GM12891 (cell line): ENCODE results near the gene KRT76. TPM values are rescaled to one million over a fixed set of nuclear protein-coding genes. Genes with fewer than 3 reads are reported as not detected.

Experiments used
- DNase-seq: peaks from one replicate; pipeline ENCODE4 v3.0.0; 2011; ENCODE audit warnings: low spot score; ENCODE audit not compliant: insufficient read length
- FAIRE-seq: peaks from 2 replicates; lab custom pipeline; 2011; peaks lifted over from hg19 to GRCh38; lab: Jason Lieb, UNC
- PAX5 ChIP-seq: IDR thresholded peaks from 2 replicates; pipeline ENCODE4 v1.6.1; 2011; ENCODE audit warnings: low read length, moderate library complexity, mild to moderate bottlenecking; ENCODE audit not compliant: insufficient read depth, severe bottlenecking
- POLR2A ChIP-seq: IDR thresholded peaks from 2 replicates; pipeline ENCODE4 v1.6.1; 2011; ENCODE audit warnings: low read depth, low read length, control low read depth
- POLR2AphosphoS5 ChIP-seq: IDR thresholded peaks from 2 replicates; pipeline ENCODE4 v1.6.1; 2011; ENCODE audit warnings: low read depth, low read length, control low read depth
- POU2F2 ChIP-seq: IDR thresholded peaks from 2 replicates; pipeline ENCODE4 v1.6.1; 2011; ENCODE audit warnings: low read depth, mild to moderate bottlenecking, control low read depth, low read length, moderate library complexity
- SPI1 ChIP-seq: IDR thresholded peaks from 2 replicates; pipeline ENCODE4 v1.6.1; 2011; ENCODE audit warnings: low read depth, low read length, control low read depth
- TAF1 ChIP-seq: IDR thresholded peaks from 2 replicates; pipeline ENCODE4 v1.6.1; 2011; ENCODE audit warnings: low read depth, low read length, control low read depth
- polyA plus RNA-seq: library from polyadenylated mRNA; unstranded; fragments of >200 nt; gene quantifications from one replicate; pipeline ENCODE4 v1.2.1, GENCODE V29; 2012; ENCODE audit warnings: low read depth, missing spikeins, inconsistent platforms; ENCODE audit not compliant: missing spikeins

The KRT76 gene
- not detected for polyA plus RNA-seq

GRCh38 chr12:52776913-52777395 is at the start of gene KRT76:
Gene KRT76, minus strand, starts transcription at chr12:52777345. Its CDS starts 54 bp downstream, at chr12:52777291.
- DNase-seq (no peak), FAIRE-seq (no peak)
- TF ChIP-seq SPI1 (no peak), PAX5 (no peak), TAF1 (no peak), POU2F2 (no peak), POLR2AphosphoS5 (no peak), POLR2A (no peak)

GRCh38 chr12:52825961-52826360 is 48.8 kb upstream of the KRT76 start:
- DNase-seq (no peak), FAIRE-seq (no peak)
- TF ChIP-seq POU2F2: no peak
- no peak for TF ChIP-seq SPI1
- TF ChIP-seq PAX5: no peak

GRCh38 chr12:52824741-52825410 is 47.7 kb upstream of the KRT76 start:
- FAIRE-seq: no peak
- DNase-seq: no peak
- TF ChIP-seq PAX5: no peak
- no peak for TF ChIP-seq SPI1
- TF ChIP-seq POU2F2: no peak
- TF ChIP-seq POLR2AphosphoS5: no peak
- TF ChIP-seq POLR2A: no peak
- no peak for TF ChIP-seq TAF1

DNA sequence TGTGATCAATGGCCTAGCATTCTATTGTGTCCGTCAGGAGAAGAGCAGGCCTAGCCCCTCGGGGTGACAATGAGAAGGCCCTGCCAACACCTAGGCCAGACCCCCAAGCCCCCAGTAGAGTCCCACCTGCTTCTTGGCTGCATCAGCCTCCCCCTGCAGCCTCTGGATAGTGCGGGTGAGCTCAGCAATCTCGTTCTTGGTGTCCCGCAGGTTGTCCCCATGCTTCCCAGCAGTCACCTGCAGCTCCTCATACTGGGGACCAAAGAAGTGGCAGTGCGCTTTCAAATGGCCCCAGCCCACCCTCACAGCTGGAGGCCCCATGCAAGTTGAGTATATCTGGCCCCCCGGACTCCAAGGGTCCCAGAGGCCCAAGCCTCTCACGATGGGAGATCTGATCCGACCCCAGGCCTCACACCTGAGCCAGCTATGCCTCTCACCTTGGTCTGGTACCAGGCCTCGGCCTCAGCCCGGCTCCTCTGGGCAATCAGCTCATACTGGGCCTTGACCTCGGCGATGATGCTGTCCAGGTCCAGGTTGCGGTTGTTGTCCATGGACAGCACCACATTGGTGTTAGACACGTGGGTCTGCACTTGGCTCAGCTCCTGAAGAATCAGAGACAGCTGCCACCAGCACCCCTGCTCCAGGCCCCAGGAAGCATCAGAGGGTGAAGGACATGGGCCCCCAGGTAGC is 46.8 kb upstream of the KRT76 start:
- DNase-seq (no peak), FAIRE-seq (no peak)
- no peak for TF ChIP-seq POLR2A
- no peak for TF ChIP-seq TAF1
- TF ChIP-seq POU2F2: no peak
- no peak for TF ChIP-seq SPI1
- TF ChIP-seq PAX5: no peak
- TF ChIP-seq POLR2AphosphoS5: no peak

DNA sequence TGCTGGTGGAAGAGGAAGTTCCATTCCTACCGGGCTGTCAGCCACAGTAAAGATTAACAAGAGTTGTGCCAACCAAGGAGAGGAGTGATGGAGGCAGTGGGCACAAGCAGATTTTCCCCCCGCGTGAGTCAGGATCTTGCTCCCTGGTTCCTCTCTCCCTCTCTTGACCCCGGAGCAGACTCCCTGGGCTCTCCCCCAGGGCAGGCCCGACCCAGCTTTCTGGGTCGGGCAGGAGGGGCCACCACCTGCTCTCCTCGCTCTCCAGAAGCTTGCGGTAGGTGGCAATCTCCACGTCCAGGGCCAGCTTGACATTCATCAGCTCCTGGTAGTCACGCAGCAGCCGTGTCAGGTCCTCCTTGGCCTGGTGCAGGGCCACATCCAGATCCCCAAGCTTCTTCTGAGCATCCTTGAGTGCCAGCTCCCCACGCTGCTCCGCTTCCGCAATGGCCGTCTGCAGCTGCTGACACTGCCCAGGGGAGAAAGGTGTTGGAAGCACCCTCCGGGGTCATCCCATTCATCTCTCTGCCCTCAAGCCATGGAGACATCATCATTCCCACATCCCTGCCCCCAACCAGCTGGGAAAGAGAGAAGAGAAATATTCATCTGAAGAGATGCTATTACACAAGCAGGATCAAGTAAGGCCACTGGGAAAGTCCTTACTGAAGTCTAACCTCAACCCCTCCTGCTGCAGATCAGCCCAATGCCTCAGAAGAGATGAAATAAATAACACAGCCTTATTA is 45.8 kb upstream of the KRT76 start:
- no peak for TF ChIP-seq POLR2A
- TF ChIP-seq POU2F2: no peak
- TF ChIP-seq POLR2AphosphoS5: no peak
- TF ChIP-seq TAF1: no peak
- no peak for TF ChIP-seq PAX5
- no peak for TF ChIP-seq SPI1
- FAIRE-seq (no peak), DNase-seq (no peak)

DNA sequence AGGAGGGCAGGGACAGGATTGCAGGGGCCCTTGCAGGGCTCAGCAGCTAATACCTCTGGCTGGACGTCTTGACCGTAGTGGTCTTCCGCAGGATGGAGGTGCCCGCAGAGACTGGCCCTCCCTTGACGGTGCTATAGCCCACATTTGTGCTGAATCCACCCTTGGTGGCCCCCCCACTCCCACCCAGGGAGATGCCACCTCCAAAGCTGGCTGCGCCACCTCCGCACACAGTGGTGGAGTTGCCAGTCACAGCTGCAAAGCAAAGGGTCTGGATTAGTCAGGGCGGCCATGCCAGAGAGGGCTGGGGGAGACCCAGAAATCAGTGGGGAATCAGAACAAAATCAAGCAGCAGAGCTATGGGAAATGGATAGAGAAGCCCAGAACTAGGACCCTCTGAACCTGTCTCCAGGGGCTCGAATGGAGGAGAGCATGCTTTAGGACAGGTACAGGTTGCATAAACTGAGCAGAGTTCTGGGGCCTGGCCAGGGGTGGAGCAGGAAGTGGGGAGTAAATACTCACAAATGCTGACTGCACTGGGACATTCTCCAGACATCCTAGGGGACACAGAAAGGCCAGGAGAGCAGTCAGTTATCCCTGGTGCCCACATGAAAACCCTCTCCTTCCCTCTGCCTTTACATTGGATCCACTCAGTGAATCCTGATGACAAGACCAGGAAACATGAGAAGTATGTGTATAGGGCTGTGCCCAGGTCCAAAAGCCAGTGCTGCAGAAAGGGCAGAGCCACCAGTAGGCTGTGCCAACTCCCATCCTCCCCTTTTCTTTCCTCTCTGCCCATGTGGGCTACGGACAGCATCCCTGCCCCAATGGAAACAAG is 44.9 kb upstream of the KRT76 start:
- TF ChIP-seq SPI1: no peak
- TF ChIP-seq POLR2AphosphoS5: no peak
- no peak for TF ChIP-seq POLR2A
- no peak for TF ChIP-seq PAX5
- DNase-seq (no peak), FAIRE-seq (no peak)

DNA sequence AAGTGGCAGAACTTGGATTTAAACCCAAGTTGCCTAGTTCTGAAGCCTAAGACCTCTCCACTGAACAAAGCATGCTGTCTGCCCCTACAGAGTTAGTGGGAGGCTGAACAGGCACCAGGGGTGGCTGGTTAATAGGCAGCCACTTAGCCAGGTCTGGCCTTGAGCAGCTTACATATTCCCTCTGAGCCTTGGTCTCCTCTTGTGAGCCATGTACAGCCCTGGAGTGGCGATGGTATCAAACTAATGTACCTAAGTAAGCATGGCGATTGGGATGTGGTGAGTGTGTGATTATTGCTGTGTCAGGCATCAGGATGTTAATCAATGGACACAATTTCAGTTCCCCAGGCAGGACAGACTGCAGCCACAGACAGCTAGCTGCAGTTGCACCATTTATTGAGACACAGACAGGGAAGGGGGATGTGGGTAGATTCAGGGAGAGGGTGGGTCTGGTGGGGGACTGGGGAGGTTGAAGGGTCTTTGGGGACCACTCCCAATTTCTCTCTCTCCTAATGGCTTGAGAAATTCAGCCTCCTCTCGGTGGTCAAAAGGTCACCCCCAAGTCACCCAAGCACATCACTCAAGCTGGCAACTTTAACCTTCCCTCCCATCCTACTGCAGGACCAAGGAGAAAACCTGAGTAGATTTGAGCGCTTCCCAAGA is 44.1 kb upstream of the KRT76 start:
- TF ChIP-seq POLR2A (no peak), POU2F2 (no peak), POLR2AphosphoS5 (no peak), SPI1 (no peak), PAX5 (no peak), TAF1 (no peak)
- DNase-seq (no peak), FAIRE-seq (no peak)

DNA sequence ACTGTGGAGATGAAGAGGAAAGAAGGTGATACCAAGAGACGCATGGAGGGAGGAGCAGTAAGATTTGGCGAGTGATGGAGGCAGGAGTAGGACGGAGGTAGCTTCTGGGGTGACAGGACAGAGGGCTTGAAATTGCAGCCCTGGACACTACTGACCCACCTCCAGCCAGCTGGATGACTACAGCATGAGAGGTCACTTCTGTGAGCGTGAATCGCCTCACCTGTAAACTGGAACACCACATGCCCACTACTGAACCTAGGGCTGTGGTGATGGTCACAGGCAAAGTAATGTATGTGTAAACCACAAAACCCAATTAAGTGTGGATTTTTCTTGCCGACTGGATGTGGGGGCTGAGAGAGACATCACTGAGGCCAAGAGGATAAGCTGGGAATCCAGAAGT is 43.4 kb upstream of the KRT76 start:
- no peak for TF ChIP-seq PAX5
- no peak for TF ChIP-seq POU2F2
- FAIRE-seq (no peak), DNase-seq (no peak)
